IMR-90 (cell line): ENCODE data around the gene MCTP1. TPM values are rescaled to one million over a fixed set of nuclear protein-coding genes. Genes with fewer than 3 reads are reported as not detected.

Experiments used
- ATAC-seq: fragments of 200-7000 bp; cut with Tn5 transposase; 2 replicates; pipeline ENCODE4 v1.9.1; 2020; ENCODE audit warnings: low read depth, mild to moderate bottlenecking, moderate library complexity
- BruUV-seq: library from RNA; stranded (reverse); fragments of 400-500 nt; replicated peaks from 2 replicates; lab custom pipeline; 2021; lab: Mats Ljungman, UMichigan
- CTCF ChIA-PET: fragments of 300-600 bp; formaldehyde crosslinking; extraction: SDS; loops from one replicate; lab custom pipeline; 2021; ENCODE audit warnings: antibody characterized with exemption; lab: Yijun Ruan, JAX
- POLR2A ChIA-PET: fragments of 300-600 bp; sonication (Branson Sonifier 250); formaldehyde crosslinking; loops from one replicate; lab custom pipeline; 2022; ENCODE audit warnings: antibody characterized with exemption; ENCODE audit not compliant: unreplicated experiment; lab: Charles Lee
- DNase-seq: peaks from one replicate; pipeline ENCODE4 v3.0.0; 2013
- H2AFZ ChIP-seq: replicated peaks from 2 replicates; pipeline ENCODE3; 2013; ENCODE audit warnings: low read length, mild to moderate bottlenecking; ENCODE audit not compliant: poor library complexity
- H2AK5ac ChIP-seq: 2 replicates; pipeline ENCODE4 v1.6.1; 2013; ENCODE audit warnings: low read depth, low read length, inconsistent platforms
- H2AK9ac ChIP-seq: replicated peaks from 2 replicates; pipeline ENCODE3; 2013; ENCODE audit warnings: mild to moderate bottlenecking, low read depth, low read length, moderate library complexity; ENCODE audit not compliant: poor library complexity
- H2BK120ac ChIP-seq: 2 replicates; pipeline ENCODE4 v1.6.1; 2013; ENCODE audit warnings: low read depth, low read length, inconsistent platforms
- H2BK15ac ChIP-seq: 3 replicates; pipeline ENCODE4 v1.6.1; 2013; ENCODE audit warnings: low read depth, low read length, inconsistent platforms
- H2BK20ac ChIP-seq: 2 replicates; pipeline ENCODE4 v1.6.1; 2013; ENCODE audit warnings: low read depth, mild to moderate bottlenecking, inconsistent platforms, low read length, moderate library complexity
- H2BK5ac ChIP-seq: 2 replicates; pipeline ENCODE4 v1.6.1; 2013; ENCODE audit warnings: mild to moderate bottlenecking, low read depth, low read length, inconsistent platforms; ENCODE audit not compliant: poor library complexity, severe bottlenecking
- H3K14ac ChIP-seq: replicated peaks from 2 replicates; pipeline ENCODE4 v1.6.1; 2013; ENCODE audit warnings: low read depth, low read length, inconsistent platforms
- H3K18ac ChIP-seq: 2 replicates; pipeline ENCODE4 v1.6.1; 2013; ENCODE audit warnings: low read depth, low read length, control low read depth
- H3K23ac ChIP-seq: 2 replicates; pipeline ENCODE4 v1.6.1; 2013; ENCODE audit warnings: low read depth, low read length, inconsistent platforms
- H3K27ac ChIP-seq: 2 replicates; pipeline ENCODE4 v1.5.1; 2013; ENCODE audit warnings: mild to moderate bottlenecking, control low read depth, low read length; ENCODE audit not compliant: insufficient read depth
- H3K27me3 ChIP-seq: 2 replicates; pipeline ENCODE4 v1.6.1; 2013; ENCODE audit warnings: low read length; ENCODE audit not compliant: control insufficient read depth, insufficient read depth
- H3K36me3 ChIP-seq: 2 replicates; pipeline ENCODE4 v1.6.1; 2013; ENCODE audit warnings: low read length, mixed read lengths; ENCODE audit not compliant: control insufficient read depth, insufficient read depth
- H3K4ac ChIP-seq: 2 replicates; pipeline ENCODE4 v1.6.1; 2013; ENCODE audit warnings: low read depth, low read length, inconsistent platforms
- H3K4me1 ChIP-seq: 2 replicates; pipeline ENCODE4 v1.6.1; 2013; ENCODE audit warnings: low read length, mixed read lengths; ENCODE audit not compliant: control insufficient read depth, insufficient read depth
- H3K4me2 ChIP-seq: 2 replicates; pipeline ENCODE4 v1.6.1; 2013; ENCODE audit warnings: low read depth, mild to moderate bottlenecking, control low read depth, low read length, moderate library complexity
- H3K4me3 ChIP-seq: 2 replicates; pipeline ENCODE4 v1.5.1; 2013; ENCODE audit warnings: low read depth, mild to moderate bottlenecking, control low read depth, low read length, moderate library complexity; ENCODE audit not compliant: insufficient read depth
- H3K56ac ChIP-seq: 2 replicates; pipeline ENCODE4 v1.6.1; 2013; ENCODE audit warnings: low read length, inconsistent platforms; ENCODE audit not compliant: insufficient read depth; ENCODE audit errors: extremely low read depth
- H3K79me1 ChIP-seq, 2 experiments: 2 replicates each; pipeline ENCODE4 v1.6.1; 2013; ENCODE audit warnings: low read length in 2 of 2, inconsistent platforms in 1 of 2, low read depth in 1 of 2
- H3K9ac ChIP-seq: 2 replicates; pipeline ENCODE4 v1.6.1; 2013; ENCODE audit warnings: low read depth, low read length, control low read depth
- H3K9me1 ChIP-seq: 2 replicates; pipeline ENCODE4 v1.6.1; 2013; ENCODE audit warnings: low read length, inconsistent platforms; ENCODE audit not compliant: insufficient read depth
- H3K9me3 ChIP-seq: 2 replicates; pipeline ENCODE4 v1.6.1; 2013; ENCODE audit warnings: low read length; ENCODE audit not compliant: control insufficient read depth, insufficient read depth
- H4K20me1 ChIP-seq: 2 replicates; pipeline ENCODE4 v1.6.1; 2013; ENCODE audit warnings: low read length, inconsistent platforms; ENCODE audit not compliant: insufficient read depth
- H4K5ac ChIP-seq: 2 replicates; pipeline ENCODE4 v1.6.1; 2013; ENCODE audit warnings: mild to moderate bottlenecking, low read depth, low read length, control low read depth
- H4K8ac ChIP-seq, 2 experiments: 2 replicates each; pipeline ENCODE4 v1.6.1; 2013; ENCODE audit warnings: low read depth in 2 of 2, low read length in 2 of 2, control low read depth in 1 of 2, inconsistent platforms in 1 of 2
- H4K91ac ChIP-seq: 2 replicates; pipeline ENCODE4 v1.6.1; 2013; ENCODE audit warnings: low read depth, low read length, inconsistent platforms; ENCODE audit not compliant: insufficient read depth
- BHLHE40 ChIP-seq: fragments of 150-350 bp; IDR thresholded peaks from 2 replicates; pipeline ENCODE4 v1.6.1; 2016; ENCODE audit warnings: mild to moderate bottlenecking, low read depth, low read length
- MXI1 ChIP-seq: IDR thresholded peaks from 2 replicates; pipeline ENCODE4 v1.6.1; 2012; ENCODE audit warnings: low read depth, mild to moderate bottlenecking, low read length, moderate library complexity, borderline replicate concordance
- NFE2L2 ChIP-seq: fragments of 150-350 bp; IDR thresholded peaks from 2 replicates; pipeline ENCODE4 v1.6.1; 2016; ENCODE audit warnings: low read depth, mild to moderate bottlenecking, low read length
- POLR2A ChIP-seq: IDR thresholded peaks from 2 replicates; pipeline ENCODE4 v1.6.1; 2012; ENCODE audit warnings: mild to moderate bottlenecking, low read depth, low read length
- RCOR1 ChIP-seq: IDR thresholded peaks from 2 replicates; pipeline ENCODE4 v1.6.1; 2012; ENCODE audit warnings: mild to moderate bottlenecking, low read length, improper control_type of control experiment; ENCODE audit not compliant: insufficient replicate concordance
- USF2 ChIP-seq: fragments of 150-350 bp; IDR thresholded peaks from 2 replicates; pipeline ENCODE4 v1.6.1; 2017; ENCODE audit warnings: mild to moderate bottlenecking, antibody characterized with exemption, low read length, low read depth
- WGBS, 2 experiments: methylation state at CpG; one replicate each; pipeline versions ENCODE4 v1.1.5 to v1.1.7; 2013; ENCODE audit warnings: missing lambda C conversion rate in 2 of 2; ENCODE audit not compliant: insufficient read length in 1 of 2; ENCODE audit errors: extremely low coverage in 2 of 2; 5-methylcytosine and 5-hydroxymethylcytosine counted together
- dilution Hi-C: fragments of 300-500 bp; cut with HindIII; formaldehyde crosslinking; loops from one replicate; pipeline ENCODE4 v1.14.3; 2018; ENCODE audit warnings: low sequenced_read_pairs; ENCODE audit not compliant: unreplicated experiment
- in situ Hi-C: fragments of 300-500 bp; cut with MboI; formaldehyde crosslinking; loops from 3 replicates; pipeline ENCODE4 v1.14.3; 2019; ENCODE audit warnings: low sequenced_read_pairs, inconsistent platforms, mixed read lengths
- intact Hi-C: fragments of 100-400 bp; cut with micrococcal nuclease; formaldehyde crosslinking; loops from 2 replicates; pipeline ENCODE4 v1.10.0; 2022
- polyA plus RNA-seq, 3 experiments: library from polyadenylated mRNA; depleted of rRNA; stranded (reverse); fragments of >200 nt; gene quantifications; 2 replicates each; pipeline ENCODE4 v1.2.3, GENCODE V29; 2012; ENCODE audit warnings: low replicate concordance in 1 of 3
- total RNA-seq: library from RNA; depleted of rRNA; stranded (reverse); fragments of >200 nt; gene quantifications from 2 replicates; pipeline ENCODE4 v1.2.3, GENCODE V29; 2012

Gene MCTP1
- total and polyA plus RNA-seq, 2 of the 4 experiments (the other 2 are of a cell fraction): 0.21 TPM; not detected in 1

GRCh38 chr5:95155888-95156287, 129.0 kb downstream of the MCTP1 start:
- no peaks in the 10 kb centered on the region for H4K20me1 ChIP-seq
- H3K36me3 ChIP-seq: no peaks in the 10 kb centered on the region
- no CpG with 5 or more reads among the region's 2 CpGs for WGBS, 2 experiments
- dilution Hi-C loops: no loop called here
- H2AFZ ChIP-seq: no peak overlapping the region
- H3K9me3 ChIP-seq: no peaks in the 10 kb centered on the region
- DNase-seq: no peak
- H4K5ac ChIP-seq: no peak overlapping the region
- H2AK5ac ChIP-seq: no peak overlapping the region
- H3K4me1 ChIP-seq: no peaks in the 10 kb centered on the region
- no peak overlapping the region for H3K56ac ChIP-seq
- no peak overlapping the region for H3K18ac ChIP-seq
- TF ChIP-seq NFE2L2: no peak
- no peak for TF ChIP-seq POLR2A
- TF ChIP-seq RCOR1: no peak
- no peak for TF ChIP-seq USF2
- no peak for TF ChIP-seq BHLHE40
- TF ChIP-seq MXI1: no peak
- no peak overlapping the region for H4K91ac ChIP-seq
- H3K4me3 ChIP-seq: no peak overlapping the region
- no peak overlapping the region for H3K4ac ChIP-seq
- H3K4me2 ChIP-seq: no peak overlapping the region
- H4K8ac ChIP-seq: no peak overlapping the region
- no TSS peak for BruUV-seq
- no peaks in the 10 kb centered on the region for H3K27me3 ChIP-seq
- H3K9me1 ChIP-seq: no peaks in the 10 kb centered on the region
- ChIA-PET CTCF (no interaction called here), POLR2A (no interaction called here)
- no peak overlapping the region for H2BK120ac ChIP-seq
- no peak overlapping the region for H2BK20ac ChIP-seq
- H2AK9ac ChIP-seq: no peak overlapping the region
- H3K27ac ChIP-seq: no peak overlapping the region
- H3K14ac ChIP-seq: no peak overlapping the region
- in situ Hi-C loops: no loop called here
- no peak overlapping the region for H3K9ac ChIP-seq
- H2BK15ac ChIP-seq: no peak overlapping the region
- intact Hi-C loops: no loop called here
- H2BK5ac ChIP-seq: no peak overlapping the region
- no peak overlapping the region for H3K23ac ChIP-seq
- no peak for ATAC-seq
- H3K79me1 ChIP-seq: no peaks in the 10 kb centered on the region
